GM21717 (cell line): ENCODE measurements around the gene MAMDC4.
A peak's percentile ranks its signal among the peaks of the same experiment; 100 is the strongest.
"Not testable (repeated sequence)": the region's sequence is repeated elsewhere in the genome, so short reads cannot be mapped to it uniquely, and the experiment has no call there.

Experiments
- ATAC-seq: cut with Tn5 transposase; IDR thresholded peaks from one replicate; pipeline ENCODE4 v1.9.1; 2021; ENCODE audit warnings: mild to moderate bottlenecking, moderate library complexity; ENCODE audit not compliant: unreplicated experiment

MAMDC4 gene

DNA sequence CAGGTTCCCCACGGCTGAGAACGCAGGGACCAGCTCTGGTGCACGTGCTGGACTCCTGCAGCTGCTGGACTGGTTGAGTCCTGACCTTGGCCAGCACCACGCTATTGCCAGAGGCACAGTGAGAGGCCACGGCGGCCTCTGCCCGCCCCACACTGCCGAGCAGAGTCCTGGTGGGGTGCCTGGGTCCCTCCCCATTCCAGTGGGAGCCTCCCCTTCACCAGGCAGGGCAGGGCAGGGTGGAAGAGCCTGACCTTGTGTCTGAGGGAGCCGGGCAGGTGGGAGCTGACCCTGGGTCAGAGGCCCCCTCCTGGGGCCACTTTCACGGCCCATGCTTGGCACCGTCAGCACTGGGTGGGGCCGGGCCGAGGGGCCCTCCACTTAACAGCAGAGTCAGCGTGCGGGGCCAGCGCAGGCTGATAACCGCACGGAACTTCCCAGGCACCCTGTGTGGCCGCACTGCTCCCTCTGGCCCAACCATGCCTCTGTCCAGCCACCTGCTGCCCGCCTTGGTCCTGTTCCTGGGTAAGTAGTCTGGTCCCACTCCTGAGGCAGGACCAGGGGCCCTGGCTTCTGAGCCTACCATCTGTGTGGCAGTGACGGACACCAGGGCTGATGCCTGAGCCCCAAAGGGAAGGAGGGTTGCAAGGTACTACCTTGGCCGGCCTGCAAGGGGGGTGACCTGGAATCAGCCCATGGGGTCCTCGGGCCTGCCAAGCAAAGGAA lies at the start of gene MAMDC4:
TSS of gene MAMDC4 (plus strand) at position 406 of the 723 bp plus-strand sequence. CDS start at position 477, 71 bp downstream.
- no peak for ATAC-seq

- not testable (repeated sequence) for ATAC-seq
Observed at GRCh38 chr9:136803009-136803550, 49.1 kb upstream of the MAMDC4 start.

- no peak for ATAC-seq
Observed at GRCh38 chr9:136803551-136804508, 48.3 kb upstream of the MAMDC4 start.

- ATAC-seq, result no peak
Observed at GRCh38 chr9:136804509-136805206, 47.5 kb upstream of the MAMDC4 start.

GRCh38 chr9:136805207-136805740 lies 46.9 kb upstream of the MAMDC4 start:
- ATAC-seq, result no peak

DNA sequence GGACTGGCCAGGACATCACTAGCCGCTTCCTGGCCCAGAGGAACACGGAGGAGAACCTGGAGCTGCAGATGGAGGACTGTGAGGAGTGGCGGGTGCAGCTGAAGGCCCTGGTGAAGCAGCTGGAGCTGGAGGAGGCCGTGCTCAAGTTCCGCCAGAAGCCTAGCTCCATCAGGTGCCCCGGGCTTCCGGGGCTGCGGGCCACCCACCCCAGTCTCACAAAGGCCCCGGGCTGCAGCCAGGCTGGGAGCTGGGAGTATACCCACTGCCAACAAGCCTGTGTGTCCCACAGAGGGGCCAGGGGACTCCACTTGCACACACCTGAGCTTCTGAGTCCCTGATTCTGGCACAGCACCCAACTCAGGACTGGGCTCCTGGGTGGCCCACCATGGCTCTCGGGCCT lies 46.1 kb upstream of the MAMDC4 start:
- ATAC-seq, result no peak

GRCh38 chr9:136806631-136807201 lies 45.4 kb upstream of the MAMDC4 start:
- no peak for ATAC-seq

- peak; percentile 59 for ATAC-seq
Observed at GRCh38 chr9:136807281-136808074, 44.7 kb upstream of the MAMDC4 start, which contains the start of gene RABL6. TSS of gene RABL6 (plus strand) at chr9:136807948. CDS start at chr9:136808197, 249 bp downstream.

DNA sequence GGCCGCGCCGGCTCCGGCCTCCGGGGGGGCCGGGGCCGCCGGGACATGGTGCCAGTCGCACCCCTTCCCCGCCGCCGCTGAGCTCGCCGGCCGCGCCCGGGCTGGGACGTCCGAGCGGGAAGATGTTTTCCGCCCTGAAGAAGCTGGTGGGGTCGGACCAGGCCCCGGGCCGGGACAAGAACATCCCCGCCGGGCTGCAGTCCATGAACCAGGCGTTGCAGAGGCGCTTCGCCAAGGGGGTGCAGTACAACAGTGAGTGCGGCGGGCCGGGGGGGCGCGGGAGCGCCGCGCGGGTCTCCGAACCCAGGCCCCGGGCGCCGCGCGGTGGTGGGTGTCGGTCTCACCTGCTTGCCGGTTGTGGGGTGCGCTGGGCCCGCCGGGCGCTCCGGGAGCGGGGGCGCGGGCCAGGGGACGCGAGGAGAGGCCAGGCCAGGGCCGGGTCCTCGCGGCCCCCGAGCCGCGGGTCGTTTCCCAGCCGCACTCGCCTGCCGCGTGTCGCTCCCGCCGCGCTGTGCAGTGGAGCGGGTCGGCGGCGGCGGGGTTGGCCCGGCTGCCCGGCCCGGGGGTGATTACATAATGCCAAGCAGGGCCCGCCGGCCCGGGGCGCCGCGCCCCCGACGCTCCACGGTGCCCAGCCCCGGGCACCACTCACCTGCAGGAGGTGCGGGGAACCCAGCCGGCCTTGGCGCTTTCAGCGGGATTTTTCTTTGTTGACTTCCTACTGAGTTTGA lies 43.9 kb upstream of the MAMDC4 start:
- peak; percentile 18 for ATAC-seq

DNA sequence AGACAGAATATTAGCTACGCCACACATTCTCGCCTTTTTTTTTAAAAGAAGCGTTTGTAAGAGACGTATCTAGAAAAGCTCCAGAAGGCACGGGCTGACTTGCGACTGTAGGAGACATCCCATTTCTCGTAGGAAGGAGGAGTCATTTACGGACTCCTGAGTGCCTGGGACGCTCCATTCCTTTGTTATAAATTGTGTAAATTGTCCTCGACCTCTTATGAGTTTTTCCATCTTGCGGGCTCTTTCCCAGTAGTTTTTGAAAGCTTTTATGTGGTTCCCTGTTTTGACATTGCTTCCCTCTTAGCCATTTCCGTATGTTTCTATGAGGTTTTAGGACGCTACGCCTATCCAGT lies 43.4 kb upstream of the MAMDC4 start:
- ATAC-seq, result no peak

DNA sequence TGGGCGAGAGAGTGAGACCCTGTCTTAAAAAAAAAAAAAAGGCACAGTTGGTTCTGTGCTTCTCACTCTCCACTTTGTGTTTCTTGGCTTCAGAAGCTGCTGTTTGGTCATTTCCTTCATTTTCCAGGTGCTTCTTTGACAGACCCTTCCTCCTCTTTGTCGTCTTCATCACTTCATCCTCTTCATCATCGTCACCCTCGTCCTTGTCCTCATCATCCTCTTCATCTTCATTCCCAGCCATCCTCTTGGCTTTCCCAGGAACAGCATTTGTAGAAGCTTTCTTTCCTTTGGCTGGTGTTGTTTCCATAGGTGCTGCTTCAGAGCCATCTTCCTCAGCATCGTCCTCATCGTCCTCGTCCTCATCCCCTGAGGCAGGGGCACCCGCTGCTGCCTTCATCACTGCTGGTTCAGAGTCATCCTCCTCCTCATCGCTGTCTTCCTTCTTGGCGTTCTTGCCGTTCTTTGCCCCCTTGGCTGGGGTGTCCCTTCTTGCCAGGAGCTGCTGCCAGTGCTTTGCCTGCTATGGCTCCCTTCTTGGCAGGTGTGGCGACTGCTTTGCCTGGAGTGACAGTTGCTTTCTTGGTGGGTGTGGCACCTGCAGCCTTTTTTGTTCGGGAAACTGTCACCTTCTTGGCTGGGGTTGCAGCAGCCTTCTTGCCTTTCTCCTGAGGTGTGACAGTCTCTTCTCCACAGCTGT lies 37.3 kb upstream of the MAMDC4 start:
- ATAC-seq, result no peak

GRCh38 chr9:136815422-136815782 lies 36.7 kb upstream of the MAMDC4 start:
- ATAC-seq, result no peak

DNA sequence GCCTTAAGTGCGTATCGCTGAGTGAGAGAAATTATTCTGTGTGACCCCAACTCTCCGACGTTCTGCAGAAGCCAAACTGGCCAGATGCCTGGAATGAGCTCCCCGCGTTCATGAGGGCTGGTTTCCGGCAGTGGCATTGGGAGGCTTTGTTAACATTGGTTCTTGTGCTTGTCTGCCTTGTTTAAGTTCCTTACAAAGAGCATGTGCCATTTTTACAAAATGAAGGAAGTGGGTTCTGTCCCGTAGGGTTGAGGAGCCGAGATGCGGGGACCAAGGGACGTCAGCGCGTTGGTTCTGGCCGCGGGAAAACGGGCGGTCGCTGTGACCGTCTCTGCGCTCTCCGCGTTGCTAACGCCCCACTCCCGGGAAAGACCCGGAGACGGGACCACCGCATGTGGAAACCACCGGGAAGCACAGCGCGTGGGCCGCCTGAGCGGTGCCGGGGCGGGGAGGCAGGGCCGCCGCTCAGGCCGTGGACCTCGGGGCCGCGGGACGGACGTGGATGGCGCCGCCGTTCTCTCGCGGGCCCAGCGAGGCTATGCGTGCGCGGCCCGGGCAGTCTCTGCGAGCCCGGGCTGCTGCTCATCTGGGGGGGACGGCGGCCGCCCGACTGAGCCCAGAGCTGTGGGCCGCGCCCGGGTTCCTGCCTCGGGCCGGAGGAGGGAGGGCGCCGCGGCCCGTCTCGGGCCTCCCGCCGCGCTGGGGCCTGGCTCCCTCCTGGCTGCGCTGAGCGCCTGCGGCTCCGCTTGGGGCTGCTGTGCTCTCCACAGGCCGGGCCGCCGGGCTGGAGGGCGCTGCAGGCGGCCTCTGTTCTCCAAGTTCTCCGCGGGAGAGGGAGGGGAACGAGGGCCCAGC lies 30.9 kb upstream of the MAMDC4 start:
- no peak for ATAC-seq

- ATAC-seq, result no peak
Observed at GRCh38 chr9:136821826-136822544, 30.2 kb upstream of the MAMDC4 start.

DNA sequence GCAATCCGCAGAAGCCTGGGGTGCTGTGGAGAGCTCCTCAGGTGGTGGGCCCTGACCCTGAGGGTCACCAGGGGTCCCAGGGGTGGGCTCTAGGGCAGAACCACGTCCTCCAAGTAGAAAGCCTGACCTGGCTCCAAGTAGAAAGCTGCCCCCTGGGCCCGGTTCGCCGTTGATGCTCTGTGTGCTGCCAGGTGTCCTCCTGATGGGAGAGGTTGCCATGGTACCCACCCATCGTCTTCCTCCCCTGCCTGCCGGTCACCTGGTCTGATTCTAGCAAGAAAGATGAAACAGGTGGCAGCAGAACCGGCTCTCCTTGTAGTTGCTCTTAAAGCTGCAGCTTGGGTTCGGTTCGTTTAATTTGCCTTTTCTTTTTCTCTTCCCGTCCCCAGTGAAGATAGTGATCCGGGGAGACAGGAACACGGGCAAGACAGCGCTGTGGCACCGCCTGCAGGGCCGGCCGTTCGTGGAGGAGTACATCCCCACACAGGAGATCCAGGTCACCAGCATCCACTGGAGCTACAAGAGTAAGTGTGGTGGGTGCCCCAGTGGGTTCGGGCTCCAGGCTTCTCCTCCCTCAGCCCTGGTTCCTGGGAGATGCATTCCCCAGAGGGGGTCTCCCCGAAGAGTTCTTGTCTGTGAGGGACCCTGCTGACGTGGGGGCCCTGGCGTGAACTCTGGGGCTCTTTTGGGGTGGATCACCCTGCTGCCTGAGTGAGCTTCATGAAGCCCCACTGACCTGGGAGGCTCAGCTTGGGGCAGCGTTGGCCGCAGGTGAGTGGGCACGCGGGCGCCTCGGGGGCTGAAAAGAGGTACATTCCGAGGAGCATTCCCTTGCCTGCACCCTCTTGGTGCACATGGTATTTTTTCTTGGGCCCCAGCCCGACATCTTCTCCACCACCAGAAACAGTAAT lies 28.8 kb upstream of the MAMDC4 start:
- no peak for ATAC-seq
